HG03442 (cell line): Measurements from ENCODE around the gene TRABD2B.

Experiments used
- ATAC-seq: cut with Tn5 transposase; IDR thresholded peaks from one replicate; pipeline ENCODE4 v1.9.1; 2021; ENCODE audit warnings: mild to moderate bottlenecking, moderate library complexity; ENCODE audit not compliant: unreplicated experiment

Gene TRABD2B

DNA sequence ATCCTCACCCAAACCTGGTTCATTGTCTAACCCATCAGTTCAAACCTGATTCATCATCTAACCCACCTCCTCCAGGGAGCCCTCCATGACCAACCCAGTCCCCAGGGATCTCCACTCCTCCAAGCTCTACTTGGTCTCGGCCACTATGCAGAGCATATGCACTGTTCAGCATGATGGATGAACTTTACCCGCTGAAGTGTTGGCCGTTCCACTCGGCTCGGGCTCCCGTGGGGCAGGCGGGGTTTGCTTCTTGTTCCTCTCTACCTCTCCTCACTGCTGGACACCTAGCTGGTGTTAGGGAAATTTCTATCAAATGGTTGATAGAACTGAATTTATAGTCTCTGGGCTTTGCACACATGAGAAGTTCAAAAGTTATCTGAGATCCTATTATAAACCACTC, 111.0 kb downstream of the TRABD2B start:
- ATAC-seq, result no peak

DNA sequence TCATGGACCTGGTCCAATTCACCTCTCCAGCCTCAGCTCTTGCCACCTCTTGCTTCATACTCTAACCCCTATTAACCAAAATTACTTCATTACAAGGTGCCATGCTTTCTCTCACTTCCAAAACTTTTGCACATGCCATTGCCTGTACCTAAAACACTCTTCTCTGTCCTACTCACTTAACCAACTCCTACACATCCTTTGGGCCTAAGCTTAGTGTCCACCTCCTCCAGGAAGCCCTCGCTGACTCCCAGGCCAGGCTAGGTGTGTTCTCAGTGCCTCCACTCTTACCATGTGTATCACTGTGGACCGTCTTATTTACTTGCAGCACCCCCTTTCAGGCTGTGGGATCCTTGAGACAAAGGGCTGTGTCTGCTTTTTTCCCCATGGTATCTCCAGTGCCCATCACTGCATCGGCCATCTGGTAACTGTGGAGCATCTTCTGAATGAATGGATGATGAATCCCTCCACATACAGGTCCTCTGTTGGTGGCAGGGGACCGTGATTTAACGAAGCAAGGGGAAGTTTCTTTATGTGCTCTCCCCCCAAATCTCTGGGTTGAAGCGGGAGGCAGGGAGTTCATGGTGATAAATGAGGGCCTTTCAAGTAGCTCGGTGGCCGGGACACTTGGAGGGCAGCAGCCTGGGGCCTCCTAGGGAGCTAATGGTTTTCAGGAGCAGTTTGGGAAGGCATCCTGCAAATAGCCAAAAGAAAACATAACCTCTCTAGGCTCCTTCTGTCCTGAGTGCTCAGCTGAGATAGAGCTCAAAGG, 111.9 kb downstream of the TRABD2B start:
- no peak for ATAC-seq

DNA sequence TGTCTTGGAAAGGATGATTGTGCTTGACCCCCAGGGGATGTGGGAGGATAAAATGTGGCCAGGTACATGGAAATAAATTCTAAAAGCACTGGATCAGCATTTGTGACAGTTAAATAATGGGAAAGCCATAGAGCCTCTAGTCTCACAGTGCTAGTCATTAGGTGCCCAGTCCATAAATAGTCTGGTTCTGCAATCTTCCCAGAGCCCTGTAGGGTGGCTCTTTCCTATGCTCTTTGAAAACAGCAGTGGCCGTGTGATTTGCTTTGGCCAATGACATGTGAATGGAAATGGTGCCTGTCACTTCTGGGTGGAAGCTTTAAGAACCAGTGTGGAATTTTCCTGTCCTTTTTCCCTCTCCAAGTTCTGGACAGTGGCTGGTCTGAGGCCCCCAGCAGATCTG, 113.2 kb downstream of the TRABD2B start:
- no peak for ATAC-seq

DNA sequence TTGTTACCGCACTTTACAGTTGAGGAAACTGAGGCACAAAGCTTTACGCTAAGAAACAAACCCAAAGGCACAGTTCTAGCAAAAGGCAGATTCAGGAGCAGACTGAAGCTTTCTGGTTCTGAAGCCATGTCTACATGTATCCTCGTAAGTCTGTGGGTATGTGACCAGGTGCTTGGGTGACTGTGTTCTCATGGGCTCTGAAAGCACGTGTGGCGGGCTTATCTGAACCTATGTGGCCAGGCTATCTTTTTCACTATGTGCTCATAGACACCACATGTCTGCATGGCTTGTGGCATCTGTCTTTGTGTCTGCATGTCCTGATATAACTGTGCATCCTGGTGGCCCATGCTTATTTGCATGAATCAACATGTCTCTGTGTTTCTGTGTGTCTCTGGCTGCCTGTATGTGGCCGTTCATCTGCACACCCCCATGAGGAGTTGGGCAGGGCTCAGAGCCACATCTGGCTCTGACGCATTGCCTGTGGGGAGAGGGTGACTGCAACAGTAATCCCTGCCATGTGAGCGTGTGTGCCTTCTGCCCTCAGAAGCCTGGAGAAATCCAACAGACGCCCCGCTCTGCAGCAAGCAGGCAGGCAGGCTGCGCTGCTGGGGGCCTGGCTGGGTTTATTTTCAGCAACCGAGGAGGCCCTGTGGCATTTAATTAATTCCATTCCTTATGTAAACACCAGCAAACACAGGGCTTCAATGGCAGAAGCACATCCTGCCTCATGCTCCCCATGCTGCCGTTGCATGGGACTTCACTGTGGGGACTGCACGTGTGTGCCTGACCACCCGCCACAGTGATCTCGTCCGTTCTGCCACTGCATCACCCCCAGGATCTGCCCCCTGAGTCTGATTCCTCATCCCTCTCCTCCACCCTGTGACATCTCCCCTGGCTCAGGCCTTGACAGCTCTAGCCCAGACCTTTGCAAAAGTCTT, 115.4 kb downstream of the TRABD2B start:
- ATAC-seq, result no peak

DNA sequence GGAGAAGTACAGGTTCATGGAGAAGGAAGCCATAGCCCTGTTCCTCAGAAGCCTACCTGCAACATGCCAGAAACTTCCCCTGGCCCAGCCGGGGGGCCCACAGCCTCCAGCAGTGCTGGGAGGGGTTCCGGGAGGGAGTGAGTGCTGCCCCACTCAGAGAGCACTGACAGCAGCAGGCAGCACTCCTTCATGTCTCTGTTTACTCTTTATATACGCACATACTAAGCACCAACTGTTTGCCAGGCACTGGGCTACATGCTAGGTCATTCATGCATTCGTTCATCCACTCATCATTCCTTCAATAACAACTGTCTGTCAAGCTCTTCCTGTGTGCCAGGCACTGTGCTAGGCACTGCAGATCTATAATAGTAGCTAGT, 120.6 kb downstream of the TRABD2B start:
- ATAC-seq, result no peak

DNA sequence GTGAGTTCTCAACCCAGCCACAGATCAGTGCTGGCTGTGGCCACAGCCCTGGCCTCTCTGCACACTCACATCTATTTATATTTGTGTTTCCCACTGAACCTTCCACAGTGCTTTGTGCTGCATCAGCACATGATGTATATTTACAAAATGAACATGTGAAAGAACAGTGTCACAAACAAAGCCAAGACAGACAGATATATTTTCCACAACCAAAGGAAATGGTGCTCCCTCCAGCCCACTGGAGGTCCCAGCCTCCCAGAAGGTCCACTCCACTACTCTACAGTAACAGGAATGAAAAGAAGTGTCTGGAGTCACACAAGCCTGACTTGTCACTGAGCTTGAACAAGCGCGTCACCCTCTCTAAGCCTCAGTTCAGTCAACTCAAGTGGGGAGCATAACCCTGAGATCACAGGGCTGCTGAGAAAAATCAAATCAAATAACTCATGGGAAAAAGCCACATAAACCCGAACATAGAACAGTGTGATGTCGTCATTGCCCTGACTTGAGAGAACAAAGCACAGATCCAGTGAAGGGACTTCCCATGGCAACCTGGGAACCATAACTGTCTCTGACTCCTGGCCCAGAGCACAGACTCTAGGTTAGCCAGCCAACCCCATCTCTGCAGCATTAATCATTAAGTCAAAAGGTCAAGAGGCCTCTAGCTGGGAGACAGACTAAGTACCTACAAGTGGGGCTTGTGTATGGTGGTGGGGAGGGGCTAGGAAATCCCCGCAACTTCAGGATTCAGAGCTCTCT, 121.2 kb downstream of the TRABD2B start:
- no peak for ATAC-seq

DNA sequence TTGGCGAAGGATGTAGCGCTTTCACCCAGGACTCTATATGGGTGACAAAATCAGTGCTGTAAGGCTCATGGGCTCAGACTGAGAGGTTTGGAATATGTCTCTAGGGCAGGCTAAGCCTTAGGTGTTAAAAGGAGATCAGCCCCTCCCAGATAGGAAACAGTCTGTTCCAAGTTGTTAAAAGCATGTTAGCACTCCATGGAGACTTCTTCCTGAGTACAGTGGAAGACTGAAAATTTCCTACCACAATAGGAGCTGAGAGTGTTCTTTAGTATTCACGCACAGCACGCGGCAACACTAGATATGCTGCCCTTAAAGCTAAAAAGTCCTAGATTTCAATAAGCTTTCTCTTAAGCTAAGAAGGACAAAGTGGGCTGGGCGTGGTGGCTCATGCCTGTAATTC, 122.1 kb downstream of the TRABD2B start:
- ATAC-seq, result no peak

DNA sequence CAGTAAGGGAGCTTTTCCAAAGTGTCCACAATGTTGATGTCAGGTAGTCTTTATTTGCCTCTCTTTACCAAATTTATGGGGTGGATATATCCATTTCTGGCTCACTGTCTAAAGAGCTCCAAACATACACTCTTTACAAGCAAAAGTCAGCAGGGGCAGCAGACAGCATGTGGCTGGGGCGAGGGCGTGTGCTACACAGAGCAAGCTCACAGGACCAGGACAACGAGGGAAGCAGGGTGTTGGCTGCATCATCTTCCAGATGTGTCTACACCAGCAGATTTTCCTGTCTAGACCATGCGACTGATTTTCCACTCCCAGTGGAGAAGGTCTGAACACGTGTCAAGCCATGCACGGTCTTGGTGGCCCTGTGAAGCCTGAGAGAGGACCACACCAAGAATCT, 123.8 kb downstream of the TRABD2B start:
- no peak for ATAC-seq

DNA sequence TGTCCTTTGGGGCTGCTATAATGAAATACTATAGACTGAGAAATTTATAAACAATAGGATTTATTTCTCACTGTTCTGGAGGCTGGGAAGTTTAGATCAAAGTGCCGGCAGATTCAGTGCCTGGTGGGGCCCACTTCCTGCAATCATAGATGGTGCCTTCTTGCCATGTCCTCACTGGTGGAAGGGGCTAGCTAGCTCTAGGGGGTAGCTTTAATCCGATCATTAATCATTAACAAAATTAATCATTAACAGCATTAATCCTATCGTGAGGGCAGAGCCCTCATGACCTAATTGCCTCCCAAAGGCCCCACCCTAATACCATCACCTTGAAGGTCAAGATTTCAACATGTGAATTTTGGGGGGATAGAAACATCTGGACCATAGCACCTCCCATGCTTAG, 124.3 kb downstream of the TRABD2B start:
- ATAC-seq, result no peak

DNA sequence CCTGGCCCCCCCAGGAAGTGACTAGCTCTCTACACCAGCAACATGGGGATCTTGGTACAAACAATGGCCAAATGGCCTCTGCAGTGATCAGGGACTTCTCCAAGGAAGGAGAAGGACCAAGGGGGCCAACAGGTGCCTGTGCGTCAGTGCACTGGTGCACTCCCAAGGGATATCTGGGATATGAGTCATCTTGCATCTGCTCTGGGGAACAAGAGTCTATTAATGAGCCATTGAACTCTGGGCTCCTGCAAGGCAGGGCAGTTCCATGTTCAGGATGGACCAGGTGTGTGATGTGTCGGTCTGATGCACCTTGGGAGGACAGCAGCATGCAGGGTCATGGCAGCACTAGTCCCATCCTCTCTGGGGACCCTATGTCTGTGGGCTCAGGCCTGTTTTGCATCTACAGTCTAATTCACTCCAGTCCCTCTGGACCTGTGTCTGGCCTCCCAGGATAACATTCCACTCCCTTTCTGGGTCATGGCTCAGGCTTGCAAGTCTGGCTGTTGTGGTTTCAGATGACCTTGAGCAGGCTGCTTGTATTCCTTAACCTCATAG, 125.3 kb downstream of the TRABD2B start:
- ATAC-seq, result no peak

DNA sequence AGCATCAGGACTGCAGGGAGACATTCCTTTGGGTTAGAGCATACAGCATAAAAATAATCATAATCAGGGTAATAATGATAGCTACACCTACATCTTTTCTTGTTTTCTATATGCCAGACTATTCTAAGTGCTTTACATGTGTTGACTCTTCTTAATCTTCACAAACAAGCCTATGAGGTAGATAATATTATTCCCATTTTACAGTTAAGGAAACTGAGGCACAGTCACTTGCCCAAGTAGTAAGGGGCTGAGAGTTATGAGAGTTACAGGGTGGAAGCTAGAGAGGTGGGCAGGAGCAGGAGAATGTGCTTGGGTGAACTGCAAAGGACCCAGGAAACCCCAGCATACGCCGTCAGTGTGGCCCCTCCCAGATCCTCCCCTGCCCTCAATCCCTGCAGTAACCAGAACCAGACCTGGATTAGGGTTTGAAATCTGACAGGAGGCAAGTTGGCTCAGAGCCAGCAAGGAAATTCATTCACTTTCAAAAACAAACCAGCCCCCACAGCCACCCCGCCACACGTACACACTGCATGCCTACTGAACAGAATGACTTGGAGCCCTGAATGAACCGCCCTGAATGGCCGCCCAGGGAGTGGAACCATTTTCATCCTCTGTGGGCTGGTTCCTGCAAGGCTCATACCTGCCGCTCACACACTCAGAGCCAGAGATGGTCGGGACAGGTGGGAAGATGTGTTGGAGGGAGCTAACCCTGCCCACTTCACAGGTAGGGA, 126.1 kb downstream of the TRABD2B start:
- no peak for ATAC-seq

DNA sequence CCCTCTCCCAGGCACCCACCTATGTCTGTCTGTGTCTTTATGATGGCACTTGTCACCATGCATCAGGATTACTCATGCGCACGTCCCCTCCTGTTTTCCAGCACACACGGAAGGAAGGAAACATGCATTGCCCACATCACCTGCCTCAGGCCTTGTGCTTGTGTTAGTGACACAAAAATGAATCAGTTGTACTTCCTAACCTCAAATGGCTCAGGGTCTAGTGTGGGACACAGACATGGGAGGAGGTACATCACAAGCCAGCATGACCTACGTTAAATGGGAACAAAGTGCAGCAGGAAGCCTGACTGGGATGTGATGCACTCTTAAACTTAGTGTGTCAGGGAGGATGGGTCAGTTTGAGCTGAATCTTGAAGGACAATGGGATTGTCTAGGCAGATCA, 126.7 kb downstream of the TRABD2B start:
- no peak for ATAC-seq

DNA sequence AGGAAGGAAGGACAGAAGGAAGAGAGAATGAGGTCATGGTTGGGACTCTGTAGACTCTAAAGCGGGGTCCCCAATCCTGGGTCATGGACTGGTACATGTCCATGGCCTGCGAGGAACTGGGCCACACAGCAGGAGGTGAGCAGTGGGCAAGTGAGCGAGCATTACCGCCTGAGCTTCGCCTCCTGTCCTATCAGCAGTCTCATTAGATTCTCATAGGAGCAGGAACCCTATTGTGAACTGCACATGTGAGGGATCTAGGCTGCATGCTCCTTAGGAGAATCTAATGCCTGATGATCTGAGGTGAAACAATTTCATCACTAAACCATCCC, 128.9 kb downstream of the TRABD2B start:
- ATAC-seq, result no peak

DNA sequence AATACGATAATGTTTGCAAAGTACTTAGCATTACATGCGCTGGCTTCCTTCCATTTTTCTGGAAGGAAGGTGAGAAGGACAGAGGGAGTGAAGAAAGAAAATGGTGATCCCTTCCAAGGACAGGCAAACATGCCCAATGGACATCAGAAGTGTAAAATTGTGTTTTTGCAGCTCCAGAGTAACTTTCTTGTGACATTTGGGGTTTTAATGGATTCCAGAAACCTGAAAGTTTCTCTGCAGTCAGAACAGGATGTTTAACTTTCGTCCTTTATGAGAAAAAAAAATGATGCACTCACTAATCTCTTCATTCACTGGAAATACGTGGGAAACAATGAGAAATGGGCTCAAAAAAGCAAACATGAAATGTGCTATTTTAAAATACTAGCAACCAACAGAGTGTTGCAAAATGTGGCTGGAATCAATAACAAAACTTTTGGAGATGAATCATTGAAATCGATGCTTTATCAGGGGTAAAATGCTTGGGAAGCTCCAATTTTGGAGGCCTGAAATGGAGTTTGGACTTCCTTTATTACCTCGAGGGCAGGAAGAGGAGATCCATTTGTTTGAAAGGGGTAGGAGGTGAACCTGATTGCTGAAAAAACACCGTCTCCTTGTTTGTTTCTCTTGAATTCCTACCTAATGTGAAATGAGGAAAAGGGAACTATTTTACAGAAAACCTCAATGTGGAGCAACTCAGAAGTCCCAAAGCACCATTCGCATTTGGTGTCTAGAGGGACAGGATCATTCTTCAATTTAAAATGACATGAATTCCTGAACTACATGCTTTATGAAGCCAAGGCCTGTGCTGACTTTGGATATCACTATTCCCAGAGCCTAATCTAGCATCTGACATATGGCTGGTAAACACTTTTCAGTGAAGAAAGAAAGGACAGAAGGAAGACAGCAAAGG, 129.5 kb downstream of the TRABD2B start:
- ATAC-seq, result no peak

DNA sequence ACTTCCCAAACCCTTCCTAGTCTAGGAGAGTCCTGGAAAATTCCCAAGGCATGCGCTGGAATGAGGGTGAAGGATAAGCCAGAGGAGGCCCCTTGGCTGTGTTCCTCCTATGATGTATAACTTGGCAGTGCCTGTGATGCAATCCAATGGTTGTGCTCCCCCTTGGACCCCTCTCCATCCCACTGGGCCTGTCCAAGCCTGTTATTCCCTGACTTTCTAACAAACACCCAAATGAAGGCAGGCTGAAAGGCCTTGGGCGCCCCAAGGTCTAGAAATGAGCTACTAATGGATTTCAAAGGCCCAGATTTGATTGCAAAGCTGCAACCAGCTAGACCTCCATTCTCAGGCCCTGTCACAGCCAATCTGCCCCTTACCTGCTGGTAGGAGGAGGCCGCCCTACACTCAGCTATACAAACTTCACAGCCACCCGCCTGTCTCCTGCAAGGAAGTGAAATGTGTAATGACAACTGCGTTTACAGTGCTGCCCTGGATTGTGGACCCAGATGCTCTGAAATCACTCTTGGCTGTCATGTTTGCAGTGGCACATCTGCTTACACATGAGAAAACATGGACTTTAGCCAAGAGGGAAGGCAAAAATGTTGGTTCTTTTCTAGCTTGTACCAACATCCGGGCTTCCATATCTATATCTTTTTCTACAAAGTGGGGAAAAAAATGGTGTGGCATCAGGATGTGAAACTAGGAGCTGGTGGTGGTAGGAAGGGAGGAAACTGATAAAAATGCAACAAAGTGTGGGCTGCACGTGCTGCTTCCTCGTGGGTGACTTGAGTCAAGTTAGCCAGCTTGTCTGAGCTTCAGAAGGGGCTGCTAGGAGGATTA, 130.4 kb downstream of the TRABD2B start:
- ATAC-seq, result no peak

DNA sequence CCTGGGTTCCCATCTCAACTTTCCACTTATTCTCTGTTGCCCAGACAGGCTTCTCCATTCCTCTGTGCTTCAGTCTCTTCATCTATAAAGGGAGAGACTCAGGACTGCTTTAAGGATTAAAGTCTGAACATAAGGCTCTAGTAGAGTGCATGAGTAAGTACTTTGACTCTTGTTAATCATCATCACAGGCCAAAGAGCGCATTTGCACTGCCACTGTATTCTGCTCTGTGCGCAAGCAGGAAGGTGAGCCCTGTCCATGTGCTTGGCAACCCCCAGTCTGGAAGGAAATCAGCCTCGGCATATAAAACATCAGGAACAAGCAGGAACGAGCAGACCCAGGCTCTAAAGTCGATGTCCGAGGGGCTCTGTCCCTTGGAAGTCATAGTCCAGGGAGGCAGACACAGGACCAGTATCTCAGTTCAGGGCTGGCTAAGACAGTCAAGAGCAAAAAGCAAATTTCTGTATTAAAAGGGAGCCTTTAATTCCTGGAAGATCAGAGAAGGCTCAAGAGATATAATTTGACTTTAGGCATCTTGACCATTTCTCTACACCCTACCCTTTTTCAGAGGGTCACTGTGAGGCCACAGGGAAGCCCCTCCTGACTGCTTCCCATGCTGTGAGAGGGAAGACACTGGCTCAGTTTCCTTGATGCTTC, 131.2 kb downstream of the TRABD2B start:
- ATAC-seq, result no peak

DNA sequence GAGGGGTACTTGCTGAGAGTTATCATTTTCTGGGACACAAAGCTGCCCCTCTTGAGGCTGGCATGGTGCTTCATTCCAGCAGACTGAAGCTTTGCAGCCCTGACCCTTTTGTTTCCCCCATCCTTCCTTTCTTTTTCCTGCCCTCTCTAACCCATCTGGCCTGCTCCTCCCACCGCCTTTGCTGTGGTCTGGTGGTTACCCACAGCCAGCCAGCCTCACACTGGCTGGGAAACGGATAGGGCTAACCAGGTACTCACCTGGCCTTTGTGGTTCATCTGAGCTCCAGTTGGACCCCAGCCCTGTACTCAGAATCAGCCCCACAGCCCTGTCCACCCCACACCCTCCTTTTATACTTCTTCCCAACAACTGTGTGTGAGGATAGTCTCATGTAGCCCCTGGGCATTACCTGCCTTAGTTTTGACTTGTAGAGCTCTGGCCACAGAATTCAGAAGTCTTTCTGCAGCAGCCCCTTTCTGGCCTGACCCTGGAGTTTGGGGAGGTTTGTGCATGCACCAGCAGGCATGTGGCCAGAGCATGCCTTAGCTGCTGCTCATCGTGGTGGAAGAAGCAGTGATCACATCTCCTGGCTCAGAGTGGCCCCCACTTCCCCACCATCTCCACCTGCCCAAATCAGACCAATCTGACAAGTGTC, 138.0 kb downstream of the TRABD2B start:
- no peak for ATAC-seq

DNA sequence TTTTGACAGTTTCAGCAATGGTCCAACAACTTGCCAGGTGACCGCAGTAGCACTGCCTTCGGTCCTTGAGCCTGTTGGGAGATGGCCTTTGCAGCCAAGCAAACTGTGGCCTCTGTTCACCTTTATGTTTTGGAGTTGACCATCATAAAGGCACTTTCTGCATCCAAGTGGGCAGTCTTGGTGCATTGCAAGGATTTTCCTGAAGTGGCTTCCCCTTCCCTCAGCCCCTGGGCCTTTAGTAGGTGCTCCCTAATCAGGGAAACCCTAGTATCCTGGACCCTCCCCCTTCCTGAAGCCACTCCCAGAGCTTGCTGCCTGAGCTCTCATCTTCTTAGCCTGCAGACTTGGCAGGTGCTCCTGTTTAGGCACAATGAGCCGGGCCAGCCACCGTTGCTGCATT, 140.2 kb downstream of the TRABD2B start:
- no peak for ATAC-seq
